HCT116 (cell line): ENCODE measurements around the gene NCOR1. TPM values are rescaled to one million over a fixed set of nuclear protein-coding genes. Genes with fewer than 3 reads are reported as not detected.

Experiments
- ATAC-seq: fragments of 200-7000 bp; cut with Tn5 transposase; 2 replicates; pipeline ENCODE4 v1.9.1; 2020; ENCODE audit warnings: mild to moderate bottlenecking, moderate library complexity
- BruUV-seq: library from RNA; stranded (reverse); fragments of 400-500 nt; replicated peaks from 2 replicates; lab custom pipeline; 2021; lab: Mats Ljungman, UMichigan
- CTCF ChIA-PET: fragments of 300-600 bp; sonication (Branson Sonifier 250); formaldehyde crosslinking; loops from one replicate; lab custom pipeline; 2021; ENCODE audit warnings: antibody characterized with exemption; lab: Charles Lee
- POLR2A ChIA-PET: fragments of 300-600, 350-600 bp; sonication (Branson Sonifier 250); formaldehyde crosslinking; loops from one replicate; lab custom pipeline; 2021; ENCODE audit warnings: antibody characterized with exemption; lab: Charles Lee
- RAD21 ChIA-PET, 2 experiments: fragments of 300-600 bp; sonication (Branson Sonifier 250); formaldehyde crosslinking; loops; one replicate each; lab custom pipeline; 2023; ENCODE audit warnings: low total read pairs in 2 of 2; ENCODE audit not compliant: uncharacterized antibody in 2 of 2, unreplicated experiment in 2 of 2, low non-redundant PET in 1 of 2; lab: Charles Lee
- DNase-seq: peaks from one replicate; pipeline ENCODE4 v3.0.0-alpha.2; 2010; ENCODE audit warnings: low read depth, low spot score
- H2AFZ ChIP-seq: fragments of 200-600 bp; shearing (Covaris generic), sonication (generic); 2 replicates; pipeline ENCODE4 v1.6.1; 2017; ENCODE audit warnings: low read depth, mixed run types, mixed read lengths, antibody characterized with exemption, low read length; ENCODE audit not compliant: poor library complexity, severe bottlenecking
- H3K27ac ChIP-seq: 2 replicates; pipeline ENCODE4 v1.5.1; 2012; ENCODE audit warnings: low read depth, low read length
- H3K27me3 ChIP-seq: fragments of 200-600 bp; sonication (generic); 2 replicates; pipeline ENCODE4 v1.6.1; 2016; ENCODE audit warnings: mixed run types, low read length, mixed read lengths; ENCODE audit not compliant: insufficient read depth
- H3K36me3 ChIP-seq, 2 experiments: fragments of 200-500 bp in 1 of 2; fragments of 200-600 bp in 1 of 2; sonication (Bioruptor generic) in 1 of 2; sonication (generic) in 1 of 2; 2 replicates each; pipeline versions ENCODE4 v1.5.1 to v1.6.1; 2014 to 2016; ENCODE audit warnings: low read length in 2 of 2, inconsistent platforms in 1 of 2, mixed read lengths in 1 of 2, mixed run types in 1 of 2; ENCODE audit not compliant: insufficient read depth in 2 of 2, control insufficient read depth in 1 of 2
- H3K4me1 ChIP-seq, 2 experiments: fragments of 200-600 bp in 1 of 2; sonication (generic) in 1 of 2; 2 replicates each; pipeline versions ENCODE4 v1.5.1 to v1.6.1; 2012 to 2017; ENCODE audit warnings: low read length in 2 of 2, inconsistent platforms in 1 of 2, mild to moderate bottlenecking in 1 of 2, mixed read lengths in 1 of 2, mixed run types in 1 of 2, moderate library complexity in 1 of 2; ENCODE audit not compliant: insufficient read depth in 2 of 2, control insufficient read depth in 1 of 2
- H3K4me2 ChIP-seq: fragments of 200-600 bp; sonication (generic); 2 replicates; pipeline ENCODE4 v1.6.1; 2017; ENCODE audit warnings: mixed run types, low read length, mixed read lengths
- H3K4me3 ChIP-seq, 2 experiments: fragments of 200-600 bp in 1 of 2; sonication (generic) in 1 of 2; replicated peaks in 1 of 2; 2 replicates each; pipeline ENCODE4 v1.5.1; 2011 to 2016; ENCODE audit warnings: low read length in 2 of 2, control low read depth in 1 of 2, low read depth in 1 of 2, mild to moderate bottlenecking in 1 of 2, mixed read lengths in 1 of 2, mixed run types in 1 of 2
- H3K79me2 ChIP-seq: fragments of 200-600 bp; sonication (generic); 2 replicates; pipeline ENCODE4 v1.6.1; 2017; ENCODE audit warnings: mild to moderate bottlenecking, mixed run types, low read length, moderate library complexity, mixed read lengths; ENCODE audit not compliant: insufficient read depth
- H3K9ac ChIP-seq: fragments of 200-600 bp; sonication (generic); 2 replicates; pipeline ENCODE4 v1.6.1; 2016; ENCODE audit warnings: low read length, mixed read lengths
- H3K9me2 ChIP-seq: fragments of 200-600 bp; sonication (generic), shearing (Covaris generic); 2 replicates; pipeline ENCODE4 v1.6.1; 2017; ENCODE audit warnings: mixed run types, mild to moderate bottlenecking, moderate library complexity; ENCODE audit not compliant: insufficient read depth
- H3K9me3 ChIP-seq, 2 experiments: fragments of 200-500 bp in 1 of 2; fragments of 200-600 bp in 1 of 2; sonication (Bioruptor generic) in 1 of 2; sonication (generic) in 1 of 2; 2 replicates each; pipeline ENCODE4 v1.6.1; 2014 to 2017; ENCODE audit warnings: low read length in 2 of 2, mixed read lengths in 2 of 2, inconsistent platforms in 1 of 2, low read depth in 1 of 2, mild to moderate bottlenecking in 1 of 2, mixed run types in 1 of 2, moderate library complexity in 1 of 2; ENCODE audit not compliant: control insufficient read depth in 1 of 2, insufficient read depth in 1 of 2
- H4K20me1 ChIP-seq: fragments of 200-600 bp; sonication (generic), shearing (Covaris generic); 2 replicates; pipeline ENCODE4 v1.6.1; 2017; ENCODE audit warnings: mixed run types, mild to moderate bottlenecking, moderate library complexity; ENCODE audit not compliant: insufficient read depth
- CBX3 ChIP-seq: IDR thresholded peaks from 2 replicates; pipeline ENCODE4 v1.6.1; 2012; ENCODE audit warnings: low read depth
- ELF1 ChIP-seq: IDR thresholded peaks from 2 replicates; pipeline ENCODE4 v1.6.1; 2012; ENCODE audit warnings: low read depth, borderline replicate concordance
- POLR2A ChIP-seq: IDR thresholded peaks from 2 replicates; pipeline ENCODE4 v1.7.0; 2011; ENCODE audit warnings: borderline replicate concordance; ENCODE audit not compliant: insufficient read depth, insufficient read length; ENCODE audit errors: extremely low read depth
- RAD21 ChIP-seq: IDR thresholded peaks from 2 replicates; pipeline ENCODE4 v1.6.1; 2012; ENCODE audit warnings: low read depth, mild to moderate bottlenecking
- SRF ChIP-seq: IDR thresholded peaks from 2 replicates; pipeline ENCODE4 v1.6.1; 2012; ENCODE audit warnings: low read depth
- ZFX ChIP-seq: fragments of 450-650 bp; IDR thresholded peaks from 2 replicates; pipeline ENCODE4 v1.6.1; 2017
- intact Hi-C: fragments of 100-400 bp; cut with micrococcal nuclease; formaldehyde crosslinking; loops from 2 replicates; pipeline ENCODE4 v1.10.0; 2022
- total RNA-seq: library from RNA; stranded (reverse); gene quantifications from one replicate; pipeline ENCODE4 v1.2.1, GENCODE V29; 2021; ENCODE audit not compliant: unreplicated experiment
- TF ChIP-seq, protein P1 (sequence below): IDR thresholded peaks from 2 replicates; pipeline ENCODE4 v1.6.1; 2012
- TF ChIP-seq, protein P2 (sequence below): IDR thresholded peaks from 2 replicates; pipeline ENCODE4 v1.6.1; 2012; ENCODE audit warnings: low read depth
- TF ChIP-seq, protein P3 (sequence below), 3 experiments: fragments of 200-600 bp in 1 of 3; sonication (generic) in 1 of 3; IDR thresholded peaks in 2 of 3; conservative IDR thresholded peaks in 1 of 3; 2 replicates each; pipeline ENCODE4 v1.5.1; 2012 to 2017; ENCODE audit warnings: low read depth in 2 of 3, low read length in 2 of 3, antibody characterized with exemption in 1 of 3, borderline replicate concordance in 1 of 3, control low read depth in 1 of 3, mild to moderate bottlenecking in 1 of 3, mixed read lengths in 1 of 3, mixed run types in 1 of 3, moderate library complexity in 1 of 3; ENCODE audit not compliant: insufficient read depth in 1 of 3

Gene NCOR1
- total RNA-seq, 1 experiment from 2014 or later = 43.7 TPM

DNA sequence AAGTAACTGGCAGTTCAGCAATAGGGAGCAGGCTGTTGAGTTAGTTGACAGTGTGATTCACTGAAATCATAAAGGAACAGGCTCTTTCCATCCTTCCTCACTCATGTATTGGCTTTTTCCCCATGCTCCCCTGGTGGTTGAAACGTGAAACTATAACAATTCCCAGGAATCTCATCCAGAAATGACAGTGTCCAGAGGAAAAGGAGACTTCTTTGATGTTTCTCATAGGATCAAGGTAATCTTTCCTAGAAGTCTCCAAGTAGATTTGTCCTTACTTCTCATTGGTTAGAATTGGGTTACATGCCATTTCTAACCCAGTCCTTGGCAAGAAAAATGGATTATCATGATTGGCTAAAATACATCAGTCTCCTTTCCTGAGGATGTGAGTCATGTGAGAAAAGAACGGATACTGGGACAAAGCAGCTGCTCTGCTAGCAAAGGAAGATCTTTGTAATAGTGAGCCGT lies 201.4 kb downstream of the NCOR1 start:
- H3K4me1 ChIP-seq = peaks cover 0 to 3% of the 10 kb centered on the region in 2 experiments; a peak in 1 of 4 replicates
- no peak overlapping the region for H2AFZ ChIP-seq
- peaks cover 34% of the 10 kb centered on the region for H4K20me1 ChIP-seq
- ChIA-PET CTCF (no interaction called here), RAD21 (no interaction called here), POLR2A (interaction anchor here (1.0 kb wide), 1 partner anchor 14 kb away, joined by 4 read pairs; the partner anchor contains the start of genes TTC19 and ZSWIM7)
- H3K36me3 ChIP-seq = peaks cover 48 to 49% of the 10 kb centered on the region in 2 experiments
- DNase-seq (peak; percentile 36), ATAC-seq (peak; percentile 87)
- no peak overlapping the region for H3K27ac ChIP-seq
- H3K27me3 ChIP-seq = no peaks in the 10 kb centered on the region
- peaks cover 95% of the 10 kb centered on the region for H3K79me2 ChIP-seq
- no peaks in the 10 kb centered on the region for H3K9me3 ChIP-seq
- no peak overlapping the region for H3K4me2 ChIP-seq
- BruUV-seq = no TSS peak
- intact Hi-C loops = no loop called here
- H3K9me2 ChIP-seq = no peaks in the 10 kb centered on the region
- TF ChIP-seq, protein P1, sequence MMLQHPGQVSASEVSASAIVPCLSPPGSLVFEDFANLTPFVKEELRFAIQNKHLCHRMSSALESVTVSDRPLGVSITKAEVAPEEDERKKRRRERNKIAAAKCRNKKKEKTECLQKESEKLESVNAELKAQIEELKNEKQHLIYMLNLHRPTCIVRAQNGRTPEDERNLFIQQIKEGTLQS = no peak
- TF ChIP-seq POLR2A (no peak), ZFX (no peak), RAD21 (peak; percentile 33; the same call in 1 of the 2 replicates), CBX3 (peak; percentile 29; the same call in 1 of the 2 replicates), SRF (no peak), ELF1 (no peak)
- TF ChIP-seq, protein P2, sequence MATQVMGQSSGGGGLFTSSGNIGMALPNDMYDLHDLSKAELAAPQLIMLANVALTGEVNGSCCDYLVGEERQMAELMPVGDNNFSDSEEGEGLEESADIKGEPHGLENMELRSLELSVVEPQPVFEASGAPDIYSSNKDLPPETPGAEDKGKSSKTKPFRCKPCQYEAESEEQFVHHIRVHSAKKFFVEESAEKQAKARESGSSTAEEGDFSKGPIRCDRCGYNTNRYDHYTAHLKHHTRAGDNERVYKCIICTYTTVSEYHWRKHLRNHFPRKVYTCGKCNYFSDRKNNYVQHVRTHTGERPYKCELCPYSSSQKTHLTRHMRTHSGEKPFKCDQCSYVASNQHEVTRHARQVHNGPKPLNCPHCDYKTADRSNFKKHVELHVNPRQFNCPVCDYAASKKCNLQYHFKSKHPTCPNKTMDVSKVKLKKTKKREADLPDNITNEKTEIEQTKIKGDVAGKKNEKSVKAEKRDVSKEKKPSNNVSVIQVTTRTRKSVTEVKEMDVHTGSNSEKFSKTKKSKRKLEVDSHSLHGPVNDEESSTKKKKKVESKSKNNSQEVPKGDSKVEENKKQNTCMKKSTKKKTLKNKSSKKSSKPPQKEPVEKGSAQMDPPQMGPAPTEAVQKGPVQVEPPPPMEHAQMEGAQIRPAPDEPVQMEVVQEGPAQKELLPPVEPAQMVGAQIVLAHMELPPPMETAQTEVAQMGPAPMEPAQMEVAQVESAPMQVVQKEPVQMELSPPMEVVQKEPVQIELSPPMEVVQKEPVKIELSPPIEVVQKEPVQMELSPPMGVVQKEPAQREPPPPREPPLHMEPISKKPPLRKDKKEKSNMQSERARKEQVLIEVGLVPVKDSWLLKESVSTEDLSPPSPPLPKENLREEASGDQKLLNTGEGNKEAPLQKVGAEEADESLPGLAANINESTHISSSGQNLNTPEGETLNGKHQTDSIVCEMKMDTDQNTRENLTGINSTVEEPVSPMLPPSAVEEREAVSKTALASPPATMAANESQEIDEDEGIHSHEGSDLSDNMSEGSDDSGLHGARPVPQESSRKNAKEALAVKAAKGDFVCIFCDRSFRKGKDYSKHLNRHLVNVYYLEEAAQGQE = no peak
- TF ChIP-seq, protein P3, sequence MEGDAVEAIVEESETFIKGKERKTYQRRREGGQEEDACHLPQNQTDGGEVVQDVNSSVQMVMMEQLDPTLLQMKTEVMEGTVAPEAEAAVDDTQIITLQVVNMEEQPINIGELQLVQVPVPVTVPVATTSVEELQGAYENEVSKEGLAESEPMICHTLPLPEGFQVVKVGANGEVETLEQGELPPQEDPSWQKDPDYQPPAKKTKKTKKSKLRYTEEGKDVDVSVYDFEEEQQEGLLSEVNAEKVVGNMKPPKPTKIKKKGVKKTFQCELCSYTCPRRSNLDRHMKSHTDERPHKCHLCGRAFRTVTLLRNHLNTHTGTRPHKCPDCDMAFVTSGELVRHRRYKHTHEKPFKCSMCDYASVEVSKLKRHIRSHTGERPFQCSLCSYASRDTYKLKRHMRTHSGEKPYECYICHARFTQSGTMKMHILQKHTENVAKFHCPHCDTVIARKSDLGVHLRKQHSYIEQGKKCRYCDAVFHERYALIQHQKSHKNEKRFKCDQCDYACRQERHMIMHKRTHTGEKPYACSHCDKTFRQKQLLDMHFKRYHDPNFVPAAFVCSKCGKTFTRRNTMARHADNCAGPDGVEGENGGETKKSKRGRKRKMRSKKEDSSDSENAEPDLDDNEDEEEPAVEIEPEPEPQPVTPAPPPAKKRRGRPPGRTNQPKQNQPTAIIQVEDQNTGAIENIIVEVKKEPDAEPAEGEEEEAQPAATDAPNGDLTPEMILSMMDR (IDR thresholded peaks at IDR 0.05 in 2 of 3, conservative IDR thresholded peaks at IDR 0.05 in 1 of 3; ENCODE audit: borderline replicate concordance in 1 of 3, insufficient read depth in 1 of 3, low read depth in 2 of 3, low read length in 2 of 3) = peak in 2 of 3 experiments; percentile 67 to 69; a peak in 4 of 6 replicates
- H3K4me3 ChIP-seq = no peak overlapping the region
- H3K9ac ChIP-seq = no peak overlapping the region
